IPS DF 19.7 (cell line): ENCODE measurements around the gene RPS19BP1.
A peak's percentile ranks its signal among the peaks of the same experiment; 100 is the strongest.

Experiments used
- DNase-seq: peaks from one replicate; pipeline ENCODE4 v3.0.0-alpha.2; 2013; ENCODE audit warnings: low read depth, low spot score

The RPS19BP1 gene

DNA sequence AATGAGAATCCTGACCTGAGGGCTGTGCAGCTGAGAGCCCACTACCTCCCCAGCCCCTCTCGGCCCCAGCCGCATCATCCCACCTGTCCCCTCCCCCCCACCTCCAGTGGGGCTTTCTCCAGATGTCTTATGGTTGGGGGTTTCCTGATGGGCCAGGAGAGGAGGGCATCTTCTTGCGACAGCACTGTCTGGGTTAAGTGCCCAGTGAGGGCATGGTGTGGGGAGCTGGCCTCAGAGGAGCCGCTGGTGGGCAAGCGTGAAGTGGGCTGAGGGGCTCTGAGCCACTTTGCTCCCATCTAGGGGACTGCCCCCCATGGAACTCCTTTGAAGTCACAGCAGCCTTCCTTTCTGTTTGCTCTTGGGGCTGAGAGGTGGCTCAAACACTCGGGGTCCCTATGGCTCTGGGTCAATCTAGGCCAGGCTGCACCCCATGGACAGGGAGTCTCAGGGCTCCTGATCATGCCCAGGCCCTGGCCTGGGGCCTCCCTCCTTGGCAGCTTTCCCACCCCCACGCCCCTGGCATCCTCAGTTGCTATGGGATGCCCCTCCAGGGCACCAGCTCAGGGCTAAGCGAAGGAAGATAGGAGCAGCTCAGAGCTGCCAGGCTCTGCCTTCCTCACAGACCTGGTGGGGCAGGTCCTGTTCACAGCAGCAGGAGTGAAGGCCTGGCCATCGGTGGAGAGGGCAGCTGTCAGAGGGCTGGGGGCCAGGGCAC is 41.4 kb downstream of the RPS19BP1 start:
- DNase-seq = no peak

DNA sequence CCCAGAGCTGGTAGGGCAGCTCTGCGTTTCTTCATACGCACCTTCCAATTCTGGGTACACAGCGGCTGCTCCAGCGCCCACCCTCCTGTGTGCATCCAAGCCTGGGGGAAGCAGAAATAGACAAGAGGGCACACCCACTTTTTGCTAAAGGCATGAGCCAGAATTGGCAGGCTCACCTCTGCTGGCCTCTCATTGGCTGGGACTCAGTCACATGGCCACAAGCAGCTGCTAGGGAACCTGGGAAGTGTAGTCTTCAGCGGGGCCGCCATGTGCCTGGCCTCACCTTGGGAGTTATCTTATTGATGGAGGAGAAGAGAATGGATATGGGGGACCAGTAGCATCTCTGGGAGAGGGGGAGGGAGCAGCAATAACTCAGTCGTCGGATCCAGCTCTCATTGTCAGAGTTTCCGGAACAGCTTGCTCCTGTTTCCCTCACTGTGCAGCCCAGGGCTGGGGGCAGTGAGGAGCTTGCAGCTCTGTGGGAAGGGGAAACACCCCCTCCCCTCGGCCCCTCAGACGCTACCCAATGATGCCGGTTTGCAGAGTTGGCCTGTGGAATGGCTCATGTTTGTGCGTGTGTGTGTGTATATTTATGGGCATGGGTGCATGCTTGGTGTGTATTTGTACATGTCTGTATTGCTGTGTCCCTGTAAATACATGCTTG is 42.3 kb downstream of the RPS19BP1 start:
- peak; percentile 78 for DNase-seq

DNA sequence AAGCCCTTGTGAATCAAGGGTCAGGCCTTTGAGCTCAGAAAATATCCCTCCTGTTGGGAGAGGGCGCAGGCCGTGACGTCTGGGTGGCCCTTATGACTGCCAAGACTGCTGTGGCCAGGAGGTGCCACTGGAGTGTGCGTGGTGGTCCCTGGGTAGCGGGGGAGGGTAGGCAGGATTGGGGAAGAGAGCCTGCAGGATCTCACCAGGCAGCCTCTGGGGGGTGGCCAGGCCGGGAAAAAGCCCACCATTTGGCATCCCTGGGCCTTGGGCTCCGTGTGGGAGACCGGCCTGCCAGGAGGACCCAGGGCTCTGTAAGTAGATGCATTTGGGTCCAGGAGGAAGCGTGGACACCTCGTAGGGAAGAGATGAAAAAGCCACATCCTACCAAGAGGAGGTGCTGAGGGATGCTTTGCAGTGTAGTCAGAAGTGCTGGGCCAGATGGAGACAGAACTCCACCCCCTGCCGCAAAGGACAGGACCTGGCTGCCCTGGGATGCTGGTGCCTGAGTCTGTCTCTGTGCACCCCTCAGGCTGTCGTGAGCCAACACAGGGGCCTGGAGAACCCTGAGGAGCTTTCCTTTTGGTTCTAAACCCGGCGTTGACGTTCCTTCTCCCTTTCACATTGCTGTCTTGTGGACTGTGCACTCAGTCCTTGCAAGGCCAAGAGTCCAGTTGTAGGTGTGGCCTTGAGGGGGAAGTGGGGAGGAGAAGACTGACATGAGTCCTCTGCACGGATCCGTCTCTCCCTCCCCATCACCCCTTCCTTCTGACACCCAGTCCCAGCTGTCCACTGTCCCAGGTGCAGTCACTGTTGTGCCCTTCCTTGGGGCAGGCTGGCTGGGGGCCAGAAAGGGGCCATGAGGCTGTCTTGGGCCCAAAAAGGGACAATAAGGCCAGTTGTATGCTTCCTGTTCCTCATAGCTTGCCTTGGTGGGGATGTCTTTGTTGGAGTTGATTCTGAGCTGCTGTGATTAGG is 43.2 kb downstream of the RPS19BP1 start:
- no peak for DNase-seq

DNA sequence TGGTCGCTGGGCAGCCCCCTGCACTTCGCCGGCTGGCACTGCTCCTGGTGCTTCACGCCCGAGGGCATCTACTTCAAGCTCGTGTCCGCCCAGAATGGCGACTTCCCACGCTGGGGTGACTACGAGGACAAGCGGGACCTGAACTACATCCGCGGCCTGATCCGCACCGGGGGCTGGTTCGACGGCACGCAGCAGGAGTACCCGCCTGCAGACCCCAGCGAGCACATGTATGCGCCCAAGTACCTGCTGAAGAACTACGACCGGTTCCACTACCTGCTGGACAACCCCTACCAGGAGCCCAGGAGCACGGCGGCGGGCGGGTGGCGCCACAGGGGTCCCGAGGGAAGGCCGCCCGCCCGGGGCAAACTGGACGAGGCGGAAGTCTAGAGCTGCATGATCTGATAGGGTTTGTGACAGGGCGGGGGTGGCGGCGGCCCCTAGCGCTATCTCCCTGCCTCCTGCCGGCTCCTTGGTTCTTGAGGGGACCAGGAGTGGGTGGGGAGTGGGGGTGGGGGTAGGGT is 43.9 kb downstream of the RPS19BP1 start:
- DNase-seq = no peak

DNA sequence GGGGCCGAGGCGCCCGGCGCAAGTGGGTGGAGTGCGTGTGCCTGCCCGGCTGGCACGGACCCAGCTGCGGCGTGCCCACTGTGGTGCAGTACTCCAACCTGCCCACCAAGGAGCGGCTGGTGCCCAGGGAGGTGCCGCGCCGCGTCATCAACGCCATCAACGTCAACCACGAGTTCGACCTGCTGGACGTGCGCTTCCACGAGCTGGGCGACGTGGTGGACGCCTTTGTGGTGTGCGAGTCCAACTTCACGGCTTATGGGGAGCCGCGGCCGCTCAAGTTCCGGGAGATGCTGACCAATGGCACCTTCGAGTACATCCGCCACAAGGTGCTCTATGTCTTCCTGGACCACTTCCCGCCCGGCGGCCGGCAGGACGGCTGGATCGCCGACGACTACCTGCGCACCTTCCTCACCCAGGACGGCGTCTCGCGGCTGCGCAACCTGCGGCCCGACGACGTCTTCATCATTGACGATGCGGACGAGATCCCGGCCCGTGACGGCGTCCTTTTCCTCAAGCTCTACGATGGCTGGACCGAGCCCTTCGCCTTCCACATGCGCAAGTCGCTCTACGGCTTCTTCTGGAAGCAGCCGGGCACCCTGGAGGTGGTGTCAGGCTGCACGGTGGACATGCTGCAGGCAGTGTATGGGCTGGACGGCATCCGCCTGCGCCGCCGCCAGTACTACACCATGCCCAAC is 44.6 kb downstream of the RPS19BP1 start:
- DNase-seq = no peak

DNA sequence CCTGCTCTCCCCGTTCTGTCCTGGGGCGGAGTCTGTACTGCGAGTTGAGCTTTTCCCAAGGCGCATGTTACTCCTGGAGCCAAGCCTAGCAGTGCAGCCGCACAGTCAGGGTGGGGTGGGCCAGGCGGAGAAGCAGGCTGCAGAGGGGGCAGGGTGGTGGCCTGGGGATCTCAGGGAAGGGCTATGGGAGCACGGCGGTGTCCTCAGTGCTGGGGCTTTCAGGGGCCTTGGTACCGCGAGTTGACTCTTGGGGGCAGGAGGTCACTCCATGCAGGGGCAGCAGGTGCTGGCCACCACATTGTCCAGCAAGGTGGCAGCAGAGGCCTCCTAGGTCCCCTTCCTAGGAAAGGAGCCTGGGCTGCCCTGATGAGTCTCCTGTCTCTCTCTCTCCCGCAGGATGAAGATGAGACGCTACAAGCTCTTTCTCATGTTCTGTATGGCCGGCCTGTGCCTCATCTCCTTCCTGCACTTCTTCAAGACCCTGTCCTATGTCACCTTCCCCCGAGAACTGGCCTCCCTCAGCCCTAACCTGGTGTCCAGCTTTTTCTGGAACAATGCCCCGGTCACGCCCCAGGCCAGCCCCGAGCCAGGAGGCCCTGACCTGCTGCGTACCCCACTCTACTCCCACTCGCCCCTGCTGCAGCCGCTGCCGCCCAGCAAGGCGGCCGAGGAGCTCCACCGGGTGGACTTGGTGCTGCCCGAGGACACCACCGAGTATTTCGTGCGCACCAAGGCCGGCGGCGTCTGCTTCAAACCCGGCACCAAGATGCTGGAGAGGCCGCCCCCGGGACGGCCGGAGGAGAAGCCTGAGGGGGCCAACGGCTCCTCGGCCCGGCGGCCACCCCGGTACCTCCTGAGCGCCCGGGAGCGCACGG is 45.4 kb downstream of the RPS19BP1 start:
- DNase-seq = no peak

DNA sequence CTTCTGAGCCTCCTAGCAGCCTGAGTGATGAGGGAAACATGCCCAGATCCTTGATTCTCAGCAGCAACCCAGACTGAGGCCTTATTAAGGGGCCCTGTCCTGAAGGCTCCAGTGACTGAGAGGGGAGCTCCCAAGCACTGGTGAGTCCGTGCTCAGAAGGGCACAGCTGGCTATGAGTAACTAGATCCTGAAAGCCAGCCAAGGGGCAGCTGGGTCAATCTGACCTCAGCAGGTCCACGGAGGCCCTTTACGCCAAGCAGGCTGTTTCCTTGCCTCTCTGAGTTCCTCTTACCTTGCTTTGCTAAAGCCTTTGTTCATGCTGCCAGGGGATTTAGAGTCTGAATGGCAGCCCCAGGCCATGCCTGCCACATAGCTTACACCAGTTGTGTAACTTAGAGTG is 49.8 kb downstream of the RPS19BP1 start:
- no peak for DNase-seq

DNA sequence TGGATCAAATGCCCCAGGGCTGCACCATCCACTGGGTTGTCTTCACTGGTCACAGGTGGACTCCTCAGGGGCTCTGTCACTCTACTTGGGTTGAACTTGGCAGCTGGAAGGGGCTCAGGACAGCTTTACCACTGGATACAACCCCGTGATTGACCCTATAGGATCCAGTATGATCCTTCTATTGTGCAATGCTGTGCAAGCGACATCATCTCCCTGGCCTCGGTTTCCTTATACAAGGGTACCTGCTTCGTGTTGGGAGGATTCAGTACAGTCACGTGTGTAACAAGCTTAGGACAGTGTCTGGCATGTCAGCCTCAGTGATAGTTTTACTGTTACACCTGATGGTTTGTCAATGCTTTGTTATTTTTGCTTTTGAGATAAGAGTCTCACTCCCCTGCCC is 51.0 kb downstream of the RPS19BP1 start:
- no peak for DNase-seq

DNA sequence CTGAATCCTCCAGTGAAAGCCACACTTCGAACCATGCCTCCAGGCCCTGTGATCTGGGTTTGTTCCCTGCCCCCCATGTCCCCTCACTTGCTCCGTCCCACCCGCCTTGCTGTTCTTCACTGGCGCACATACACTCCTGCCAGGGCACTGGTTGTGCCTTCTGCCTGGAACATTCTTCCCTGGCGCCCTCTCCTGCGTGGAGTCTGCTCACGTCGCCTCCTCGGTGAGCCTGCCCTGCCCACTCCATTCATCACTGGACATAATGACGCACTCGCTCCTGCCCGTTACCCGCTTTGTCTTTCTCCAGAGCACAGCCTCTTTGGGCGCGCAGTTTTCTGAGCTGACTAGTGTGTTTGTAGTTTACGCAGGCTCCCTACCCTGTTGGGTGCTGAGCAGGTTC is 51.5 kb downstream of the RPS19BP1 start:
- DNase-seq = no peak

DNA sequence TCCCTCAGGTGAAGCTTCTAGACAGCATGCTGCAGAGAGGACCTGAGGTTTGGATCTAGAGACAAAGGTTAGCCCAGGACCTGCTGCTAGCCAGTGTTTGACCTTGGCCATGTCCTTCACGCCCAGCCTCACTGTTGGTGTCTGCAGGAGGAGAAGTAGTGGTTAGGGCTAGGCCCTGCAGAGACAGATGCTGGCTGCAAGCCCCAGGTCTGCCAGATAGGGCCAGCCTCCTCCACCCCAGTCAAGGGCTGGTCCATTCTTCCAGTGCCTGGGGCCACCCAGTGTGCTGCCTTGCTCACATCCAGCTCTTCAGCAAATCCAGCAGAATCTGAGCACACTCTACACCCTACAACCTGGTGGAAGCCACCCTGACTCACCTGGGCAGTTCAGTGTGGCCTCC is 52.0 kb downstream of the RPS19BP1 start:
- DNase-seq = no peak

DNA sequence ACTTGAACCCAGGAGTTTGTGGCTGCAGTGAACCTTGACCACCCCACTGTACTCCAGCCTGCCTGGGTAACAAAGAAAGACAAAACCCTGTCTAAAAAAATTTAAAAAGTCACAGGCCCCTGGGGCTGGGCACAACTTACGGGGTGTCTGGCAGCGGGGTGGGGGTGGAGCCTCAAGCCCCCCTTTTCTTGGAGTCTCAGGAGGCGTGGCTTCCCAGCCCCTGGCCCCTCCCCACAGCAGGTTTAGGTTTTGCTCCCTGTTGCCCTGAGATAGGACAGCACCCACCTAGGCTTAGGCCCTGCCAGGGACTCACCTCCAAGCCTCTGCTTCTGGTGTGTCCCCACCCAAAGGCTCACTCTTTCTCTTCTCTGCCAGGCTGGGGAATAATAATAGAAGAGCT is 53.3 kb downstream of the RPS19BP1 start:
- DNase-seq = no peak
